K562 (cell line): ENCODE results near the gene COX10. TPM values are rescaled to one million over a fixed set of nuclear protein-coding genes. Genes with fewer than 3 reads are reported as not detected.

Experiments
- ATAC-seq: fragments of 200-7000 bp; cut with Tn5 transposase; 3 replicates; pipeline ENCODE4 v1.9.1; 2020; ENCODE audit warnings: moderate library complexity
- BruUV-seq: library from RNA; stranded (reverse); fragments of 400-500 nt; replicated peaks from 2 replicates; lab custom pipeline; 2021; lab: Mats Ljungman, UMichigan
- CTCF ChIA-PET: fragments of 300-600 bp; formaldehyde crosslinking; extraction: SDS; loops from one replicate; lab custom pipeline; 2021; ENCODE audit warnings: low intra/inter-chr PET ratio; lab: Yijun Ruan, JAX
- POLR2A ChIA-PET: fragments of 300-600, 350-650 bp; sonication (Branson Sonifier 250); formaldehyde crosslinking; extraction: SDS; loops from one replicate; lab custom pipeline; 2021; ENCODE audit warnings: antibody characterized with exemption, inconsistent platforms; lab: Yijun Ruan, JAX
- DNase-seq, 4 experiments: peaks; one replicate each; pipeline versions ENCODE4 v3.0.0 to v3.0.0-alpha.2; 2011 to 2018; ENCODE audit warnings: low spot score in 3 of 4, mixed read lengths in 3 of 4; ENCODE audit errors: extremely low read depth in 1 of 4
- FAIRE-seq: peaks from 2 replicates; lab custom pipeline; 2011; peaks lifted over from hg19 to GRCh38; lab: Jason Lieb, UNC
- H2AFZ ChIP-seq: 2 replicates; pipeline ENCODE4 v1.6.0; 2011; ENCODE audit warnings: low read depth, low read length, control low read depth, inconsistent platforms
- H3K27ac ChIP-seq: fragments of 200-600 bp; 3 replicates; pipeline ENCODE4 v1.8.0; 2011; ENCODE audit warnings: low read depth, mild to moderate bottlenecking, control low read depth, inconsistent platforms, low read length, moderate library complexity, mixed read lengths; ENCODE audit errors: extremely low read depth
- H3K27me3 ChIP-seq, 2 experiments: fragments of 300-600 bp in 1 of 2; 2 replicates in 1 of 2; 3 replicates in 1 of 2; pipeline versions ENCODE4 v1.6.0 to v1.8.0; 2011; ENCODE audit warnings: inconsistent platforms in 2 of 2, low read length in 2 of 2, mild to moderate bottlenecking in 1 of 2, mixed read lengths in 1 of 2, moderate library complexity in 1 of 2; ENCODE audit not compliant: control insufficient read depth in 2 of 2, insufficient read depth in 2 of 2
- H3K36me3 ChIP-seq: fragments of 300-600 bp; 3 replicates; pipeline ENCODE4 v1.8.0; 2011; ENCODE audit warnings: mild to moderate bottlenecking, low read length, inconsistent platforms; ENCODE audit not compliant: control insufficient read depth, insufficient read depth
- H3K4me1 ChIP-seq, 2 experiments: fragments of 200-600 bp in 1 of 2; replicated peaks in 1 of 2; 2 replicates in 1 of 2; 3 replicates in 1 of 2; pipeline versions ENCODE4 v1.5.1 to v1.8.0; 2011; ENCODE audit warnings: inconsistent platforms in 2 of 2, low read length in 2 of 2, mild to moderate bottlenecking in 1 of 2, mixed read lengths in 1 of 2, moderate library complexity in 1 of 2; ENCODE audit not compliant: control insufficient read depth in 2 of 2, insufficient read depth in 2 of 2
- H3K4me2 ChIP-seq: 2 replicates; pipeline ENCODE4 v1.6.1; 2011; ENCODE audit warnings: low read length, control low read depth, inconsistent platforms, mixed read lengths; ENCODE audit not compliant: insufficient read depth
- H3K4me3 ChIP-seq: fragments of 200-600 bp; sonication (generic), shearing (Covaris generic); 2 replicates; pipeline ENCODE4 v1.5.1; 2016; ENCODE audit warnings: control low read depth, inconsistent platforms
- H3K79me2 ChIP-seq: fragments of 200-600 bp; 3 replicates; pipeline ENCODE4 v1.8.0; 2011; ENCODE audit warnings: low read length, inconsistent platforms; ENCODE audit not compliant: control insufficient read depth, insufficient read depth
- H3K9ac ChIP-seq, 2 experiments: 2 replicates each; pipeline versions ENCODE4 v1.6.0 to v1.6.1; 2011; ENCODE audit warnings: low read depth in 2 of 2, low read length in 2 of 2, control low read depth in 1 of 2, inconsistent platforms in 1 of 2, mild to moderate bottlenecking in 1 of 2, mixed read lengths in 1 of 2; ENCODE audit not compliant: insufficient read depth in 1 of 2
- H3K9me1 ChIP-seq: one replicate; pipeline ENCODE4 v1.6.0; 2011; ENCODE audit warnings: inconsistent platforms, mild to moderate bottlenecking, low read length, moderate library complexity; ENCODE audit not compliant: control insufficient read depth, insufficient read depth
- H3K9me3 ChIP-seq: replicated peaks from 2 replicates; pipeline ENCODE4 v1.5.1; 2011; ENCODE audit warnings: low read depth, low read length, inconsistent platforms; ENCODE audit not compliant: control insufficient read depth, insufficient read depth
- H4K20me1 ChIP-seq: replicated peaks from 2 replicates; pipeline ENCODE4 v1.6.1; 2011; ENCODE audit warnings: low read length, inconsistent platforms, mixed read lengths; ENCODE audit not compliant: control insufficient read depth, insufficient read depth
- CBX8 ChIP-seq: fragments of 200-600 bp; sonication (generic); IDR thresholded peaks from 2 replicates; pipeline ENCODE4 v1.6.1; 2012; ENCODE audit warnings: borderline replicate concordance, mixed run types, low read depth, mild to moderate bottlenecking, moderate library complexity, mixed read lengths, low read length, control low read depth, inconsistent platforms; ENCODE audit not compliant: poor library complexity, severe bottlenecking; ENCODE audit errors: extremely low read depth
- MEF2D ChIP-seq: conservative IDR thresholded peaks from 2 replicates; pipeline ENCODE4 v1.6.1; 2016; ENCODE audit warnings: low read depth, missing genetic modification characterization, missing compliant biosample characterization
- NFIC ChIP-seq: fragments of 450-650 bp; IDR thresholded peaks from 2 replicates; pipeline ENCODE4 v1.6.1; 2017; ENCODE audit warnings: mild to moderate bottlenecking, inconsistent platforms
- PTRF ChIP-seq: fragments of 450-650 bp; IDR thresholded peaks from 2 replicates; pipeline ENCODE4 v1.6.1; 2016; ENCODE audit warnings: mild to moderate bottlenecking, missing genetic modification characterization, missing compliant biosample characterization
- STAT5A ChIP-seq: IDR thresholded peaks from 2 replicates; pipeline ENCODE4 v1.6.1; 2012; ENCODE audit warnings: low read length, inconsistent platforms, borderline replicate concordance
- WGBS: fragments of 100-300 bp; shearing (Covaris generic); methylation state at CpG from one replicate; pipeline ENCODE4 v1.1.6; 2016; ENCODE audit warnings: low coverage, mixed read lengths; ENCODE audit not compliant: insufficient coverage; ENCODE audit errors: missing lambda C conversion rate; 5-methylcytosine and 5-hydroxymethylcytosine counted together
- in situ Hi-C: fragments of 300-500 bp; cut with MboI; formaldehyde crosslinking; loops from 4 replicates; pipeline ENCODE4 v1.15.0; 2018; ENCODE audit warnings: inconsistent platforms, mixed read lengths
- intact Hi-C: fragments of 100-400 bp; cut with micrococcal nuclease; formaldehyde crosslinking; loops from 2 replicates; pipeline ENCODE4 v1.14.2; 2022
- polyA plus RNA-seq, 8 experiments: library from polyadenylated mRNA; depleted of rRNA in 4 of 8; stranded (reverse) in 5 of 8; unstranded in 3 of 8; fragments of >200 nt; fragmentation: Nextera tagmentation in 2 of 8; fragmentation: Illumina TruSeq in 1 of 8; extraction: Ambion mirVana in 2 of 8; extraction: Trizol in 1 of 8; gene quantifications; 2 replicates each; pipeline versions ENCODE4 v1.2.1 to v1.2.3, GENCODE V29; 2011 to 2014; ENCODE audit warnings: inconsistent platforms in 1 of 8, missing spikeins in 1 of 8
- total RNA-seq, 7 experiments: library from RNA; depleted of rRNA in 6 of 7; stranded (reverse); fragments of >200 nt in 6 of 7; fragmentation: Illumina TruSeq in 2 of 7; extraction: Trizol in 2 of 7; gene quantifications; 2 replicates each; pipeline versions ENCODE4 v1.2.1 to v1.2.3, GENCODE V29; 2011 to 2021; ENCODE audit warnings: low replicate concordance in 1 of 7

COX10 gene
- total and polyA plus RNA-seq, 9 of the 15 experiments (the other 6 are each of a cell fraction or from before 2014, with no cell fraction given) = 10.3 to 26.4 (median 17.8) TPM

DNA sequence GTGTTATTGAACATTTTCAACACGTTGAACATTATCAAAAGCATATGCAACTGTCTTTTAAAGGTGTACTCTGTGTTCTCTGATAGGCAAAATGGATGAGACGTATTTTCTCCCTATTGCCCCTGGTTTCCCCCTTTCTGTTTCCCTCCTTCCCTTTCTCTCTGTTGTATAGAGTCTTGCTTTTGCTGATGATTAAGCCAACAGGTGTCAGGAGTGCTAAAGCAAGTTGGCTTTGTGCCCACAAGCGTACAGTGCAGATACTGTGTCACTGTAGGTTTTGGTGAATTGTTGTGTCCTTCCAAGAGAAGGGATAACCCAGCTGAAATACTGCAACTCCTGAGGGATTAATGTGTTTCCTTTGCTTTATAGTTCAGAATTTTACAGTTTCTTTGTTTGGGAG lies 74.4 kb downstream of the COX10 start:
- no peaks in the 10 kb centered on the region for H3K9me3 ChIP-seq
- no peak overlapping the region for H3K9ac ChIP-seq
- in situ Hi-C loops (no loop called here), intact Hi-C loops (no loop called here)
- POLR2A ChIA-PET = no interaction called here
- FAIRE-seq (no peak), DNase-seq (peak in 1 of 4 experiments; percentile 9), ATAC-seq (no peak)
- TF ChIP-seq CBX8 = no peak
- TF ChIP-seq MEF2D = no peak
- peak; percentile 61 for TF ChIP-seq NFIC
- no peak for TF ChIP-seq STAT5A
- H3K79me2 ChIP-seq = peaks cover 15% of the 10 kb centered on the region; the same call in 2 of the 3 replicates
- H3K27me3 ChIP-seq = no peaks in the 10 kb centered on the region
- no peaks in the 10 kb centered on the region for H3K4me1 ChIP-seq
- no peak overlapping the region for H3K4me3 ChIP-seq
- no peaks in the 10 kb centered on the region; the same call in 1 of the 2 replicates for H4K20me1 ChIP-seq
- no peak overlapping the region for H3K4me2 ChIP-seq
- no peaks in the 10 kb centered on the region for H3K9me1 ChIP-seq
- H2AFZ ChIP-seq = no peak overlapping the region
- CTCF ChIA-PET = no interaction called here
- WGBS = 30% methylated on average over 3 of the region's 3 CpGs
- no peaks in the 10 kb centered on the region for H3K36me3 ChIP-seq
- no peak overlapping the region for H3K27ac ChIP-seq
- BruUV-seq = no TSS peak

DNA sequence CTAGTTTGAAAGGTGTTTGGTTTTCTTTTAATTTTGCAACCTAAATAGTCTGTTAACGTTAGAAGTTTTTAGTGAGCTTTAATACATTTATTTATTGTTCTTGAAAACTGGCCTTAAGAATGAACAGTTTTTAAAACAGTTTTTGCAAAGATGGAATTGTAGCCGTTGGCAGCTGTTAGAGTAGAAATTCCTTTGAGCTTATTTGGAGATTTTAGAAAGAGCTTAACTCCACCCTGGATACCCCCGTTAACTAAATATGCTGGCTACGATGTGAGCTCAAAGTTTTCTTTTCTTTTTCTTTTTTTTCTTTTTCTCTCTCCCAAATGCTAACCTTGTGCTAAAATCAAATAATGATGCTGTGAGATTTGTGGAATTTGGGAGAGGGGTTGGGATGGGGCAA lies 75.2 kb downstream of the COX10 start:
- DNase-seq (no peak), ATAC-seq (no peak), FAIRE-seq (no peak)
- intact Hi-C loops (no loop called here), in situ Hi-C loops (no loop called here)
- no peak for TF ChIP-seq PTRF
- Histone ChIP-seq H3K9me1 (no peaks in the 10 kb centered on the region), H3K36me3 (no peaks in the 10 kb centered on the region), H2AFZ (no peak overlapping the region), H3K27me3 (no peaks in the 10 kb centered on the region), H3K27ac (no peak overlapping the region), H3K4me3 (no peak overlapping the region), H3K9ac (no peak overlapping the region), H3K9me3 (no peaks in the 10 kb centered on the region), H3K79me2 (peaks cover 16% of the 10 kb centered on the region; the same call in 2 of the 3 replicates), H4K20me1 (no peaks in the 10 kb centered on the region; the same call in 1 of the 2 replicates), H3K4me1 (no peaks in the 10 kb centered on the region), H3K4me2 (no peak overlapping the region)
- ChIA-PET CTCF (no interaction called here), POLR2A (no interaction called here)
- 93% methylated on average over 4 of the region's 4 CpGs for WGBS
- no TSS peak for BruUV-seq
